Measurements from ENCODE around the gene GNG8. TPM values are rescaled to one million over a fixed set of nuclear protein-coding genes. Genes with fewer than 3 reads are reported as not detected.

GNG8 gene
- total RNA-seq, 6 experiments from 2014 or later, result not detected

GRCh38 chr19:46618670-46619231, 17.3 kb downstream of the GNG8 start:
- no peaks in the 10 kb centered on the region for H3K27me3 ChIP-seq
- intact Hi-C loops (cut with DNase I), result no loop called here
- DNase-seq, result no peak
- no peaks in the 10 kb centered on the region for H3K9me3 ChIP-seq
- H3K4me3 ChIP-seq, result no peak overlapping the region
- 14% methylated on average over 5 of the region's 9 CpGs for WGBS (ENCODE audit: insufficient coverage, low coverage, low lambda C conversion rate, missing lambda C conversion rate)
- TF ChIP-seq CTCF (IDR thresholded peaks at IDR 0.05) (no peak), POLR2A (IDR thresholded peaks at IDR 0.05) (no peak)
- no peak overlapping the region for H3K27ac ChIP-seq
- no peaks in the 10 kb centered on the region for H3K36me3 ChIP-seq
- H3K4me1 ChIP-seq, result no peaks in the 10 kb centered on the region
- ATAC-seq, result no peak

- TF ChIP-seq CTCF (IDR thresholded peaks at IDR 0.05), result no peak
- no peak for TF ChIP-seq POLR2A (IDR thresholded peaks at IDR 0.05)
- 60% methylated on average over 3 of the region's 6 CpGs for WGBS (ENCODE audit: insufficient coverage, low coverage, low lambda C conversion rate, missing lambda C conversion rate)
- Histone ChIP-seq H3K4me1 (no peaks in the 10 kb centered on the region), H3K36me3 (no peaks in the 10 kb centered on the region), H3K27me3 (no peaks in the 10 kb centered on the region), H3K4me3 (no peak overlapping the region), H3K9me3 (no peaks in the 10 kb centered on the region), H3K27ac (no peak overlapping the region)
- intact Hi-C loops (cut with DNase I), result no loop called here
- DNase-seq, result no peak
- ATAC-seq, result no peak
These were observed 18.4 kb downstream of the GNG8 start for GRCh38 chr19:46617601-46618000.

- no peaks in the 10 kb centered on the region for H3K27me3 ChIP-seq
- no peaks in the 10 kb centered on the region for H3K4me1 ChIP-seq
- ATAC-seq (peak; percentile 79 to 86 (median 82)), DNase-seq (peak; percentile 77 to 82 (median 79))
- H3K9me3 ChIP-seq, result no peaks in the 10 kb centered on the region
- TF ChIP-seq CTCF (IDR thresholded peaks at IDR 0.05), result peak; percentile 28 to 56 (median 46)
- TF ChIP-seq POLR2A (IDR thresholded peaks at IDR 0.05), result no peak
- H3K36me3 ChIP-seq, result no peaks in the 10 kb centered on the region
- H3K27ac ChIP-seq, result no peak overlapping the region
- WGBS (ENCODE audit: insufficient coverage, low coverage, low lambda C conversion rate, missing lambda C conversion rate), result 22% methylated on average over 12 of the region's 17 CpGs
- intact Hi-C loops (cut with DNase I), result no loop called here
- no peak overlapping the region for H3K4me3 ChIP-seq
These were observed 19.2 kb downstream of the GNG8 start for GRCh38 chr19:46616631-46617322.

- Histone ChIP-seq H3K36me3 (no peaks in the 10 kb centered on the region), H3K4me1 (no peaks in the 10 kb centered on the region), H3K4me3 (no peak overlapping the region), H3K27me3 (no peaks in the 10 kb centered on the region), H3K9me3 (no peaks in the 10 kb centered on the region), H3K27ac (no peak overlapping the region)
- intact Hi-C loops (cut with DNase I), result no loop called here
- TF ChIP-seq CTCF (IDR thresholded peaks at IDR 0.05) (no peak), POLR2A (IDR thresholded peaks at IDR 0.05) (no peak)
- DNase-seq (no peak), ATAC-seq (no peak)
- WGBS (ENCODE audit: insufficient coverage, low coverage, low lambda C conversion rate, missing lambda C conversion rate), result 68% methylated on average over 10 of the region's 10 CpGs
These were observed 20.0 kb downstream of the GNG8 start for GRCh38 chr19:46615966-46616365.
